A673 (cell line): ENCODE results near the gene CLEC1B.

Experiments
- CTCF ChIP-seq: fragments of 300-800, 200-600 bp; sonication (generic); conservative IDR thresholded peaks from 2 replicates; pipeline ENCODE4 v1.5.1; 2017; ENCODE audit warnings: low read depth, mild to moderate bottlenecking, antibody characterized with exemption, low read length, moderate library complexity, mixed read lengths
- EZH2 ChIP-seq: fragments of 200-600 bp; sonication (generic); IDR thresholded peaks from 2 replicates; pipeline ENCODE4 v1.6.1; 2017; ENCODE audit warnings: borderline replicate concordance, low read depth, mild to moderate bottlenecking, mixed read lengths, antibody characterized with exemption, low read length; ENCODE audit not compliant: poor library complexity, severe bottlenecking

GRCh38 chr12:9991876-9992275 is 7.0 kb downstream of the CLEC1B start:
- TF ChIP-seq CTCF (no peak), EZH2 (no peak)
